ENCODE measurements around the gene CEP63. TPM values are rescaled to one million over a fixed set of nuclear protein-coding genes. Genes with fewer than 3 reads are reported as not detected.

CEP63 gene
- total RNA-seq, 1 donor: 10.2 TPM

- H3K4me1 ChIP-seq (ENCODE audit: insufficient read depth, low read length): peaks cover 44% of the 10 kb centered on the region
- no peaks in the 10 kb centered on the region for H3K9me3 ChIP-seq (ENCODE audit: low read depth, low read length)
- no peaks in the 10 kb centered on the region for H3K27me3 ChIP-seq (ENCODE audit: insufficient read depth, low read length)
- H3K4me3 ChIP-seq (ENCODE audit: low read length): no peak overlapping the region
These were observed 115.0 kb downstream of the CEP63 start for GRCh38 chr3:134600685-134601463.

- Histone ChIP-seq H3K4me3 (ENCODE audit: low read length) (no peak overlapping the region), H3K9me3 (ENCODE audit: low read depth, low read length) (no peaks in the 10 kb centered on the region), H3K27me3 (ENCODE audit: insufficient read depth, low read length) (no peaks in the 10 kb centered on the region), H3K4me1 (ENCODE audit: insufficient read depth, low read length) (peaks cover 53% of the 10 kb centered on the region)
These were observed 115.9 kb downstream of the CEP63 start for GRCh38 chr3:134601539-134602439.

GRCh38 chr3:134602440-134602814 lies 116.6 kb downstream of the CEP63 start:
- Histone ChIP-seq H3K27me3 (ENCODE audit: insufficient read depth, low read length) (no peaks in the 10 kb centered on the region), H3K4me3 (ENCODE audit: low read length) (no peak overlapping the region), H3K4me1 (ENCODE audit: insufficient read depth, low read length) (peaks cover 55% of the 10 kb centered on the region), H3K9me3 (ENCODE audit: low read depth, low read length) (no peaks in the 10 kb centered on the region)

GRCh38 chr3:134603480-134603879 lies 117.6 kb downstream of the CEP63 start:
- no peaks in the 10 kb centered on the region for H3K9me3 ChIP-seq (ENCODE audit: low read depth, low read length)
- H3K27me3 ChIP-seq (ENCODE audit: insufficient read depth, low read length): no peaks in the 10 kb centered on the region
- H3K4me1 ChIP-seq (ENCODE audit: insufficient read depth, low read length): peaks cover 57% of the 10 kb centered on the region
- no peak overlapping the region for H3K4me3 ChIP-seq (ENCODE audit: low read length)

- H3K27me3 ChIP-seq (ENCODE audit: insufficient read depth, low read length): no peaks in the 10 kb centered on the region
- H3K4me1 ChIP-seq (ENCODE audit: insufficient read depth, low read length): peaks cover 54% of the 10 kb centered on the region
- H3K9me3 ChIP-seq (ENCODE audit: low read depth, low read length): no peaks in the 10 kb centered on the region
- no peak overlapping the region for H3K4me3 ChIP-seq (ENCODE audit: low read length)
These were observed 118.1 kb downstream of the CEP63 start for GRCh38 chr3:134603956-134604355.

GRCh38 chr3:134605556-134605955 lies 119.7 kb downstream of the CEP63 start:
- no peaks in the 10 kb centered on the region for H3K27me3 ChIP-seq (ENCODE audit: insufficient read depth, low read length)
- peaks cover 48% of the 10 kb centered on the region for H3K4me1 ChIP-seq (ENCODE audit: insufficient read depth, low read length)
- H3K4me3 ChIP-seq (ENCODE audit: low read length): no peak overlapping the region
- H3K9me3 ChIP-seq (ENCODE audit: low read depth, low read length): no peaks in the 10 kb centered on the region

GRCh38 chr3:134606033-134607025 lies 120.5 kb downstream of the CEP63 start:
- Histone ChIP-seq H3K27me3 (ENCODE audit: insufficient read depth, low read length) (no peaks in the 10 kb centered on the region), H3K9me3 (ENCODE audit: low read depth, low read length) (no peaks in the 10 kb centered on the region), H3K4me1 (ENCODE audit: insufficient read depth, low read length) (peaks cover 46% of the 10 kb centered on the region), H3K4me3 (ENCODE audit: low read length) (no peak overlapping the region)

GRCh38 chr3:134607054-134608022 lies 121.5 kb downstream of the CEP63 start:
- H3K4me1 ChIP-seq (ENCODE audit: insufficient read depth, low read length): peaks cover 48% of the 10 kb centered on the region
- no peaks in the 10 kb centered on the region for H3K27me3 ChIP-seq (ENCODE audit: insufficient read depth, low read length)
- no peak overlapping the region for H3K4me3 ChIP-seq (ENCODE audit: low read length)
- H3K9me3 ChIP-seq (ENCODE audit: low read depth, low read length): no peaks in the 10 kb centered on the region

GRCh38 chr3:134608023-134608770 lies 122.3 kb downstream of the CEP63 start:
- Histone ChIP-seq H3K4me1 (ENCODE audit: insufficient read depth, low read length) (peaks cover 43% of the 10 kb centered on the region), H3K27me3 (ENCODE audit: insufficient read depth, low read length) (no peaks in the 10 kb centered on the region), H3K4me3 (ENCODE audit: low read length) (no peak overlapping the region), H3K9me3 (ENCODE audit: low read depth, low read length) (no peaks in the 10 kb centered on the region)

GRCh38 chr3:134608771-134609435 lies 123.0 kb downstream of the CEP63 start:
- Histone ChIP-seq H3K9me3 (ENCODE audit: low read depth, low read length) (no peaks in the 10 kb centered on the region), H3K4me1 (ENCODE audit: insufficient read depth, low read length) (peaks cover 36% of the 10 kb centered on the region), H3K4me3 (ENCODE audit: low read length) (no peak overlapping the region), H3K27me3 (ENCODE audit: insufficient read depth, low read length) (no peaks in the 10 kb centered on the region)

GRCh38 chr3:134609821-134610431 lies 124.1 kb downstream of the CEP63 start:
- peaks cover 36% of the 10 kb centered on the region for H3K4me1 ChIP-seq (ENCODE audit: insufficient read depth, low read length)
- H3K9me3 ChIP-seq (ENCODE audit: low read depth, low read length): no peaks in the 10 kb centered on the region
- H3K27me3 ChIP-seq (ENCODE audit: insufficient read depth, low read length): no peaks in the 10 kb centered on the region
- no peak overlapping the region for H3K4me3 ChIP-seq (ENCODE audit: low read length)
